T-cell (primary cell): ENCODE data around the gene MED26. TPM values are rescaled to one million over a fixed set of nuclear protein-coding genes. Genes with fewer than 3 reads are reported as not detected.

Experiments used
- ATAC-seq, 4 experiments: fragments of 200-7000 bp in 3 of 4; fragments of 150-1000 bp in 1 of 4; cut with Tn5 transposase; replicated peaks in 1 of 4; 1 replicate in 3 of 4; 2 replicates in 1 of 4; pipeline ENCODE4 v1.10.0; 2021; ENCODE audit warnings: moderate library complexity in 3 of 4, mild to moderate bottlenecking in 2 of 4, moderate number of reproducible peaks in 1 of 4
- CTCF ChIA-PET, 2 donors: fragments of 300-600 bp; sonication (Branson Sonifier 250); formaldehyde crosslinking; loops; one replicate each; lab custom pipeline; 2022; ENCODE audit warnings: antibody characterized with exemption in 2 of 2; lab: Charles Lee
- POLR2A ChIA-PET, 2 donors: fragments of 300-600 bp; sonication (Branson Sonifier 250); formaldehyde crosslinking; loops; one replicate each; lab custom pipeline; 2022; ENCODE audit warnings: antibody characterized with exemption in 2 of 2; lab: Charles Lee
- DNase-seq, 35 experiments: peaks; one replicate each; pipeline versions ENCODE4 v3.0.0 to v3.0.0-alpha.2; 2013 to 2023
- H3K27ac ChIP-seq: one replicate; pipeline ENCODE4 v1.5.1; 2013; ENCODE audit warnings: low read length
- H3K27me3 ChIP-seq, 2 experiments: replicated peaks in 1 of 2; 1 replicate in 1 of 2; 2 replicates in 1 of 2; pipeline versions ENCODE4 v1.6.1 to v1.7.0; 2013; ENCODE audit warnings: low read length in 1 of 2, mixed read lengths in 1 of 2; ENCODE audit not compliant: control insufficient read depth in 2 of 2, insufficient read depth in 2 of 2; ENCODE audit errors: extremely low read depth in 1 of 2
- H3K36me3 ChIP-seq, 2 donors: 1 replicate in 1 of 2; 2 replicates in 1 of 2; pipeline versions ENCODE4 v1.6.1 to v1.7.0; 2013; ENCODE audit warnings: low read length in 1 of 2; ENCODE audit not compliant: control insufficient read depth in 2 of 2, insufficient read depth in 1 of 2; ENCODE audit errors: extremely low read depth in 1 of 2
- H3K4me1 ChIP-seq, 2 experiments: 1 replicate in 1 of 2; 2 replicates in 1 of 2; pipeline versions ENCODE4 v1.6.1 to v1.7.0; 2013; ENCODE audit warnings: low read length in 2 of 2, mixed read lengths in 1 of 2; ENCODE audit not compliant: insufficient read depth in 2 of 2, control insufficient read depth in 1 of 2; ENCODE audit errors: extremely low read depth in 1 of 2
- H3K4me3 ChIP-seq, 2 donors: 1 replicate in 1 of 2; 2 replicates in 1 of 2; pipeline versions ENCODE4 v1.5.1 to v1.7.0; 2013; ENCODE audit warnings: mild to moderate bottlenecking in 2 of 2, low read length in 1 of 2, moderate library complexity in 1 of 2; ENCODE audit not compliant: control insufficient read depth in 1 of 2; ENCODE audit errors: extremely low read depth in 1 of 2
- H3K9me3 ChIP-seq: 2 replicates; pipeline ENCODE4 v1.7.0; 2013
- H3K27ac Mint-ChIP-seq, 2 donors: one replicate each; pipeline ENCODE4 v1.8.0; 2020 to 2021; ENCODE audit warnings: mild to moderate bottlenecking in 2 of 2, mixed read lengths in 2 of 2
- H3K27me3 Mint-ChIP-seq, 2 donors: one replicate each; pipeline ENCODE4 v1.8.0; 2021 to 2022; ENCODE audit warnings: mixed read lengths in 2 of 2
- H3K36me3 Mint-ChIP-seq: one replicate; pipeline ENCODE4 v1.8.0; 2021; ENCODE audit warnings: mixed read lengths
- H3K4me1 Mint-ChIP-seq, 3 donors: one replicate each; pipeline ENCODE4 v1.8.0; 2020 to 2022; ENCODE audit warnings: mixed read lengths in 3 of 3, mild to moderate bottlenecking in 1 of 3
- H3K4me3 Mint-ChIP-seq, 3 donors: one replicate each; pipeline ENCODE4 v1.8.0; 2020 to 2022; ENCODE audit warnings: mild to moderate bottlenecking in 3 of 3, mixed read lengths in 3 of 3, moderate library complexity in 3 of 3
- H3K9me3 Mint-ChIP-seq, 3 donors: one replicate each; pipeline ENCODE4 v1.8.0; 2020 to 2022; ENCODE audit warnings: mixed read lengths in 3 of 3
- WGBS: methylation state at CpG from one replicate; pipeline ENCODE4 v1.1.5; 2013; ENCODE audit warnings: missing lambda C conversion rate; ENCODE audit not compliant: insufficient coverage; 5-methylcytosine and 5-hydroxymethylcytosine counted together
- total RNA-seq, 35 experiments: library from RNA in 6 of 35; stranded (reverse) in 6 of 35; fragments of 120-200 nt in 1 of 35; gene quantifications; one replicate each; pipeline versions ENCODE4 v1.2.1 to v1.2.4 and lab custom pipeline; 2013 to 2026

MED26 gene
- total RNA-seq, 5 donors from 2014 or later (not counting 1 experiment from before 2014, with no cell fraction given) = 14.7 to 42.0 (median 21.1) TPM

DNA sequence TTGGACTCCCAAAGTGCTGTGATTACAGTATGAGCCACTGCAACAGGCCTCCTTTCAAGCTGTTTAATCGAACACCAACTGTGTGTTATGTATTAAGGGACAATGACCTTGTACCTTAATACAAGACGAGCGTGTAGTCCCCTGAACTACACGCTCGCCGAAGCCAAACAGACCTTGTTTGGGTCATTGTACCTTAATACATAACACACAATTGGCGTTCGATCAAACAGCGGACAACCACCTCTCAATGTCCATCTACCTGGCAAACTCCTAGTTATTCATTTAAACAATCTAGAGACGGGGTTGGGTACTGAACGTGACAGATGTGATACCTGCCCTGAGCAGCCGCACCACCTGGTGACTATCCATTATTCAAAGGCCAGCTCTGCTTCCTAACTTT, 87.1 kb downstream of the MED26 start:
- Histone ChIP-seq H3K4me1 (peaks cover 19 to 68% of the 10 kb centered on the region in 2 experiments), H3K27me3 (no peaks in the 10 kb centered on the region), H3K4me3 (peak overlapping the region in 1 of 2 donors; percentile 75), H3K36me3 (peaks cover 7 to 27% of the 10 kb centered on the region in 2 donors), H3K27ac (no peak overlapping the region), H3K9me3 (no peaks in the 10 kb centered on the region)
- H3K36me3 Mint-ChIP-seq = peaks cover 24% of the 10 kb centered on the region
- H3K27me3 Mint-ChIP-seq = no peaks in the 10 kb centered on the region
- peak overlapping the region; percentile 70 to 78 for H3K27ac Mint-ChIP-seq
- ChIA-PET POLR2A (no interaction called here), CTCF (interaction anchor here in 1 of 2 donors (0.6 kb wide), 1 partner anchor 1300 kb away, joined by 3 read pairs; no protein-coding TSS in a partner anchor)
- peak overlapping the region; percentile 84 to 92 (median 85) for H3K4me3 Mint-ChIP-seq
- DNase-seq = no peak
- 83% methylated on average over 11 of the region's 12 CpGs for WGBS
- H3K9me3 Mint-ChIP-seq = no peaks in the 10 kb centered on the region
- H3K4me1 Mint-ChIP-seq = peaks cover 61 to 66% (median 63%) of the 10 kb centered on the region in 3 donors
- ATAC-seq = no peak

DNA sequence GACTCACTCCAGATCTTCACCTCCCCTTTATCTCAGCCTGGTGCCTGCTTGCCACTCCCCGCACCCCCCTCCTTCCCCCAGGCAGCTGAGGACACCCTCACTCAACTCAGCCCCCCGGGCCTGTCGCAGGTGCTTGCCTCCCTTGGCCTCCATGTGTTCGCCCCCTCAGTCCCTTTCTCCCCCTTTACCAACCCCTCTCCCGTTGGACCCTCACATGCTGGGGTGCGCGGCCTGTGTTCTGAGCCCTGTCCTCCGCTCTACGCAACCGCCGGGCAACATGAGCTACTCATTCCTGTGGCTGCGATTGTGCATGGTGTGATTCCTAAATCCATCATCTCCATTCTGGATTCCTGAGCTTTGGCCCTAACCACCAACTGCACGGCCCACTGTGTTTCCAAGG, 90.9 kb downstream of the MED26 start:
- WGBS = 98% methylated on average over 11 of the region's 13 CpGs
- Mint-ChIP-seq H3K4me3 (no peak overlapping the region), H3K36me3 (peaks cover 26% of the 10 kb centered on the region), H3K4me1 (peaks cover 43 to 47% (median 45%) of the 10 kb centered on the region in 3 donors), H3K27me3 (no peaks in the 10 kb centered on the region), H3K9me3 (no peaks in the 10 kb centered on the region), H3K27ac (no peak overlapping the region)
- peaks cover 8 to 44% of the 10 kb centered on the region in 2 experiments for H3K4me1 ChIP-seq
- CTCF ChIA-PET = no interaction called here
- no peak overlapping the region for H3K4me3 ChIP-seq
- ATAC-seq (no peak), DNase-seq (no peak)
- no peak overlapping the region for H3K27ac ChIP-seq
- peaks cover 26 to 54% of the 10 kb centered on the region in 2 donors for H3K36me3 ChIP-seq
- POLR2A ChIA-PET = interaction anchor here in 1 of 2 donors (0.5 to 0.6 kb wide), 2 partner anchors 11 to 291 kb away, joined by 4 to 7 read pairs; no protein-coding TSS in a partner anchor
- no peaks in the 10 kb centered on the region for H3K27me3 ChIP-seq
- no peaks in the 10 kb centered on the region for H3K9me3 ChIP-seq

DNA sequence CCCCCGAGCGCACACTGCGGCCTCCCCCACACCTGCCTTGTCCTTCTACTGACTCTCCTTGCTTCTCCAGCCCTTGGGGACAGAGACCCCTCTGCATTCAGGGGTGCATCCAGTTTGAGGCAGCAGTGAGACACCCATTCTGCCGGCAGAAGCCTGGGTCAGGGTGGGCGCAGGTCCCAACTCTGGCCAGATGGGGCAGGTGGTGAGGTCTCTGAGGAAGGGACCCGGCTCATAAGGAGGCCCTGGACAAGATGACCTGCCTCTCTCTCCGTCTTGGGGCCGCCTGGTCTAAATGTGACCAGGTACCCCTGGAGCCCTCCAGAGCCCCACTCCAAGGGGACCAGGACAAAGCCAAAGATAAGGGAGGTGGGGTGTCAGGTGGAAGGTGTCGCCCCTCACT, 91.9 kb downstream of the MED26 start:
- ATAC-seq = no peak

DNA sequence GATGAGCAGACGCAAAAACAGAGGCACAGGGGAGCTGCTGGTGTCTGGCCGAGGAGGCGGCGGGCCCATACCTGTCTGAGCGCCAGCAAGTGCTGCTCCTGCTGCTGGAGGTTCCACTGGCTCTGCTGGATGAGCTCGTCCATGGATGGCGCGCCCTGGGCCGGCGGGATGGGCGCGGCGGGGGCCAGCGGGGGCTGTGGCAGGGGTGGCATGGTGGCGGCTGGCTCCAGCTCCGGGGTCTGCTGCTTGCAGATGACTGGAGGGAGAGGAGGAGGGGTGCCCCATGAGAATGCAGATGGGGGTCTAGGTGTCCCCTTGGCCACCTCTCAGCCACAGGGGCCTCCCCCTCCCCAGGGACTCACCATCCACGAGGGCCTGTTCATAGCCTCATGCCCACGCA, 92.6 kb downstream of the MED26 start:
- Histone ChIP-seq H3K9me3 (no peaks in the 10 kb centered on the region), H3K27ac (no peak overlapping the region), H3K4me3 (no peak overlapping the region), H3K27me3 (no peaks in the 10 kb centered on the region), H3K4me1 (peaks cover 3 to 29% of the 10 kb centered on the region in 2 experiments), H3K36me3 (peaks cover 40 to 70% of the 10 kb centered on the region in 2 donors)
- POLR2A ChIA-PET = interaction anchor here in 1 of 2 donors (0.6 kb wide), 1 partner anchor 32 kb away, joined by 6 read pairs; no protein-coding TSS in a partner anchor
- DNase-seq (no peak), ATAC-seq (no peak)
- 96% methylated on average over 9 of the region's 18 CpGs for WGBS
- CTCF ChIA-PET = no interaction called here
- no peaks in the 10 kb centered on the region for H3K27me3 Mint-ChIP-seq
- no peaks in the 10 kb centered on the region for H3K9me3 Mint-ChIP-seq
- no peak overlapping the region for H3K27ac Mint-ChIP-seq
- H3K36me3 Mint-ChIP-seq = peaks cover 33% of the 10 kb centered on the region
- H3K4me3 Mint-ChIP-seq = no peak overlapping the region
- peaks cover 32 to 37% (median 33%) of the 10 kb centered on the region in 3 donors for H3K4me1 Mint-ChIP-seq

More for the DNA sequence above, 91.9 kb downstream of the MED26 start:
- Mint-ChIP-seq H3K36me3 (peaks cover 33% of the 10 kb centered on the region), H3K27ac (no peak overlapping the region), H3K4me1 (peaks cover 36 to 41% (median 39%) of the 10 kb centered on the region in 3 donors), H3K9me3 (no peaks in the 10 kb centered on the region), H3K27me3 (no peaks in the 10 kb centered on the region), H3K4me3 (no peak overlapping the region)
- H3K9me3 ChIP-seq = no peaks in the 10 kb centered on the region
- ChIA-PET POLR2A (interaction anchor here in 1 of 2 donors (0.6 kb wide), 1 partner anchor 31 kb away, joined by 6 read pairs; no protein-coding TSS in a partner anchor), CTCF (interaction anchor here in 1 of 2 donors (0.5 kb wide), 1 partner anchor 1354 kb away, joined by 3 read pairs; no protein-coding TSS in a partner anchor)
- H3K4me1 ChIP-seq = peaks cover 6 to 37% of the 10 kb centered on the region in 2 experiments
- H3K36me3 ChIP-seq = peaks cover 35 to 64% of the 10 kb centered on the region in 2 donors
- no peak overlapping the region for H3K27ac ChIP-seq
- H3K27me3 ChIP-seq = no peaks in the 10 kb centered on the region
- 98% methylated on average over 6 of the region's 9 CpGs for WGBS
- H3K4me3 ChIP-seq = no peak overlapping the region
- no peak for DNase-seq

DNA sequence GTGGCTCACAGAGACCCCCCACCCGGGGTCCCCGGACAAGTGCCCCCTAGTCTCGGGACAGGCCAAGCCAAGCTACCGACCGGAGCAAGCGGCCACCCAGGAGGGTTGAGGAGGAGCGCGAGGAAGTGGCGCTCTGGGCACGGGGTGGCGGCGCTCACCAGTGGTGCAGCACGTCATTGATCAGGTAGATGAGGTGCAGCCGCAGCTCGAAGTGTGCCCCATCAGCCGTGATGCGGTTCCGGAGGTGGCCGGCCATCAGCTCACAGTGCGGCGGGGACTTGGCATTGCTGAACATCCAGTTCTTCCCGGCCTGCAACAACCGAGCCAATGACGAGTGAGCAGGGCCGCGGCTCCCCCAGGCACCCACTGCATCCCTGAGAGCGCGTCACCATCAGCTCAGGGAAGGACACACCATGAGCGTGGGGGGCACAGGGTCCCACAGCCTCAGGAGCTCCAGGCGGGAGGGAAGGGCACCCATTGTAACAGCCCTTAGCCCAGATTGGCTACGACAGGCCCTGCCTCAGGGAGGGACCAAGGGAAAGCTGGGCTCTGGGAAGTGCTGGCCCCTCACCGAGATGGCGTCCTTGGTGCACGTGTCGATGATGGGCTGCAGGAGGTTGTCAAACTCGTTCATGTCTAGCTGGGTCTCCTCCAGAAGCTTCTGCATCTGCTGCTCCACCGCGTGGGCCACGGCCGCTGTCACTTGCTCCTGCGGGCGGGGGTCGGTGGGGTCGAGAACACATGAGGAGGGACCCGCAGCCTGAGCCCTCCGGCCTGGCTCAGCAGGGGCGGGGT, 95.4 kb downstream of the MED26 start:
- H3K36me3 Mint-ChIP-seq = peaks cover 40% of the 10 kb centered on the region
- no peak overlapping the region for H3K4me3 ChIP-seq
- peaks cover 47 to 82% of the 10 kb centered on the region in 2 donors for H3K36me3 ChIP-seq
- ChIA-PET POLR2A (interaction anchor here in 1 of 2 donors (0.5 kb wide), 1 partner anchor 20 kb away, joined by 3 read pairs; no protein-coding TSS in a partner anchor), CTCF (no interaction called here)
- no peaks in the 10 kb centered on the region for H3K9me3 ChIP-seq
- ATAC-seq (no peak), DNase-seq (no peak)
- H3K9me3 Mint-ChIP-seq = no peaks in the 10 kb centered on the region
- no peaks in the 10 kb centered on the region for H3K27me3 Mint-ChIP-seq
- no peak overlapping the region for H3K4me3 Mint-ChIP-seq
- H3K4me1 Mint-ChIP-seq = peaks cover 7 to 12% (median 10%) of the 10 kb centered on the region in 3 donors
- H3K4me1 ChIP-seq = peaks cover 0 to 5% of the 10 kb centered on the region in 2 experiments
- no peaks in the 10 kb centered on the region for H3K27me3 ChIP-seq
- WGBS = 97% methylated on average over 47 of the region's 47 CpGs
- no peak overlapping the region for H3K27ac Mint-ChIP-seq
- no peak overlapping the region for H3K27ac ChIP-seq

DNA sequence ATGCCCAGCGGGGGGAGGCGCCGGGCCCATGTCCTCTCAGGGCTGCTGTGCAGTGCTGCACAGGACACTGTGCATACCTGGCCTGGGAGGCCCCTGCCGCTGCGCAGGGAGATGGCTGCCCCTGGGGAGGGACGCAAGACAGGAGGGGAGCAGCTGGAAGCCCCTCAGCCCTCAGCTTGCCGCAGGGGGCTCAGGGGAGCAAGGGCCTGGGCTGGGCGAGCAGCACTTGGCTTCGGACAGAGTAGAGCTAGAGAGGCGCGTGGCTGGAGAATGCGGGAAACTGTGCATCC, 96.7 kb downstream of the MED26 start:
- 98% methylated on average over 12 of the region's 12 CpGs for WGBS
- ChIA-PET POLR2A (no interaction called here), CTCF (no interaction called here)
- DNase-seq = no peak
- Histone ChIP-seq H3K4me3 (no peak overlapping the region), H3K4me1 (no peaks in the 10 kb centered on the region), H3K9me3 (no peaks in the 10 kb centered on the region), H3K27ac (no peak overlapping the region), H3K27me3 (no peaks in the 10 kb centered on the region), H3K36me3 (peaks cover 50 to 88% of the 10 kb centered on the region in 2 donors)
- no peaks in the 10 kb centered on the region for H3K27me3 Mint-ChIP-seq
- ATAC-seq = no peak
- no peak overlapping the region for H3K4me3 Mint-ChIP-seq
- peaks cover 0 to 3% (median 2%) of the 10 kb centered on the region in 3 donors for H3K4me1 Mint-ChIP-seq
- H3K36me3 Mint-ChIP-seq = peaks cover 40% of the 10 kb centered on the region
- no peak overlapping the region for H3K27ac Mint-ChIP-seq
- H3K9me3 Mint-ChIP-seq = no peaks in the 10 kb centered on the region
